GM12865 (cell line): ENCODE measurements around the gene DNAAF5.

ENCODE experiments used
- DNase-seq: peaks from one replicate; pipeline ENCODE4 v3.0.0; 2010; ENCODE audit warnings: low read depth
- H3K4me3 ChIP-seq: 2 replicates; pipeline ENCODE4 v1.5.1; 2011; ENCODE audit warnings: mild to moderate bottlenecking, low read depth, low read length, control low read depth
- TF ChIP-seq, protein P1 (sequence below): IDR thresholded peaks from 2 replicates; pipeline ENCODE4 v1.5.1; 2011; ENCODE audit warnings: low read length, control low read depth, low read depth, inconsistent platforms; ENCODE audit not compliant: insufficient read depth; ENCODE audit errors: missing control alignments

The DNAAF5 gene

DNA sequence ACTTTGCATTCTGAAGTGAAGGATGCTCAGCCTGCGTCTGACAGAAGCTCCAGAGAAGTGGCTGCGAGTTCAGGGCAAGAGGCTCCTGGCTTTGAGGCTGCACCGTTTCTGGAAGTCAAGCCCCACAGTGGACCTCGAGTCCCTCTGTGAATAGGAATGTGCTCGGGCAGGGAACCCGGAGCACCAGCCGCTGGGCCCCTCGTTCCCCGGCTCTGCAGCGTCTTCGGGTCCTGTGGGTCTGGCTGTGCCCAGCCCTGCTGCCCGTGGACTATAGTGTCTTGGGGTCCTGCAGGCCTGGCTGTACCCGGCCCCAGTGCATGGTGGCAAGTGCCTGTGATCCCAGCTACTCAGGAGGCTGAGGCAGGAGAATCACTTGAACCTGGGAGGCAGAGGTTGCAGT lies 45.9 kb downstream of the DNAAF5 start:
- TF ChIP-seq, protein P1, sequence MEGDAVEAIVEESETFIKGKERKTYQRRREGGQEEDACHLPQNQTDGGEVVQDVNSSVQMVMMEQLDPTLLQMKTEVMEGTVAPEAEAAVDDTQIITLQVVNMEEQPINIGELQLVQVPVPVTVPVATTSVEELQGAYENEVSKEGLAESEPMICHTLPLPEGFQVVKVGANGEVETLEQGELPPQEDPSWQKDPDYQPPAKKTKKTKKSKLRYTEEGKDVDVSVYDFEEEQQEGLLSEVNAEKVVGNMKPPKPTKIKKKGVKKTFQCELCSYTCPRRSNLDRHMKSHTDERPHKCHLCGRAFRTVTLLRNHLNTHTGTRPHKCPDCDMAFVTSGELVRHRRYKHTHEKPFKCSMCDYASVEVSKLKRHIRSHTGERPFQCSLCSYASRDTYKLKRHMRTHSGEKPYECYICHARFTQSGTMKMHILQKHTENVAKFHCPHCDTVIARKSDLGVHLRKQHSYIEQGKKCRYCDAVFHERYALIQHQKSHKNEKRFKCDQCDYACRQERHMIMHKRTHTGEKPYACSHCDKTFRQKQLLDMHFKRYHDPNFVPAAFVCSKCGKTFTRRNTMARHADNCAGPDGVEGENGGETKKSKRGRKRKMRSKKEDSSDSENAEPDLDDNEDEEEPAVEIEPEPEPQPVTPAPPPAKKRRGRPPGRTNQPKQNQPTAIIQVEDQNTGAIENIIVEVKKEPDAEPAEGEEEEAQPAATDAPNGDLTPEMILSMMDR, result no peak
- no peak for DNase-seq
- no peak overlapping the region for H3K4me3 ChIP-seq

- H3K4me3 ChIP-seq, result no peak overlapping the region
- DNase-seq, result no peak
- TF ChIP-seq, protein P1, result no peak
These were observed 46.5 kb downstream of the DNAAF5 start for GRCh38 chr7:772861-773621.

DNA sequence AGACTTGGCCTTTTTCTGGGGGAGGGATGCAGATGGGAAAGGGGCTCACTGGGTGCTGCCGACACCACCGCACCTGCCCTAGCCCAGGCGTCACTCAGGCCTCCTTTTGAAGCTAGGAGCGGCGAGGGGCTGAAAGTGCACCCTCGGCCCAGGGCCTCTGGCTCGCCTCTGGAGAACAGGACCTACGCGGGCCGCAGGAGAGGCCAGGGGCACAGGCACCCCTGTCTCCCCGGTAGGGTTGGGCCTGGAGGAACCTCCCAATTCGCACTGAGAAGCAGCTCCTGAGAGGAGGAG lies 47.1 kb downstream of the DNAAF5 start:
- DNase-seq, result no peak
- TF ChIP-seq, protein P1, result no peak
- no peak overlapping the region for H3K4me3 ChIP-seq

DNA sequence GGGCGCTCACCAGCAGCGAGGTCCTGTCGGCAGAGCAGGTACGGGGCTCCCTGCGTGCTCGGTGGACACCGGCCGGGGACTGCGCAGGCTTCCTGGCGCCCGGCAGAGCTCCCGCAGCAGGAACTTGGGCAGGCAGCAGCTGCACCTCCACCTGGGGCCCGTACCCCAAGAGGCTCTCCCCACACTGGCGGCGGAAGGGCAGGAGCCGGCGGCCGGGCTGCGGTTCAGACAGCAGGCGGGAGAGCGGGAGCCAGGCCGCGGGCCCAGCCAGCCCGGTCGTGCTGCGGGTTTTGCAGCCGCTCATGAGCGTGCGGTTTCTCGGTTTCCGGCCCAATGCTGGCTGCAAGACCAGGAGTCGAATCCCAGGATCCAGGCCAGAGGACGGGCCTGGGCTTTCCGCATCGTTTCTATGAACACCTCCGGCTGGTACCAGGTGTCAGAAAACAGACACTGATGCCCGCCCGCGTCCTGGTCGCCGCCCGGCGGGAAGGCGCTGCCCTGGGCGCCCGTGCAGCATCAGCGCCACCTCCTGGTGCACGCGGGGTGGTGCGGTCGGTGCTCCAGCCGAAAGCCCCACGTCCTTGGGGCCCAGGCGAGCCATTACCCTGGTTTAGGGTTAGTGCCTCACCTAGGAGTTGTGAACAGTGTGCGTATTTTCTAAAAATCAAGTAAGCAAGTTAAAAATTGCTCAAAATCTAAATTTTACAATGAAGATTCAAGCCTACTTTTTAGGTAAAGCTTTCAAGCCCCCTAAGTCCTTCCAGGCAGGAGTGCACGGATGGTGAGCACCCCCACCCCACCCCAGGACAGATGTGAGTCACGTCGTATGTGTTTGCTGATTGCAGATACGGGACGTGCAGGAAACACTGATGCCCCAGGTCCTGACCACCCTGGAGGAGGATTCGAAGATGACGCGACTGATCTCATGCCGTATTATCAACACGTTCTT lies 47.9 kb downstream of the DNAAF5 start:
- peak; percentile 53 for DNase-seq
- TF ChIP-seq, protein P1, result peak; percentile 82
- H3K4me3 ChIP-seq, result no peak overlapping the region

DNA sequence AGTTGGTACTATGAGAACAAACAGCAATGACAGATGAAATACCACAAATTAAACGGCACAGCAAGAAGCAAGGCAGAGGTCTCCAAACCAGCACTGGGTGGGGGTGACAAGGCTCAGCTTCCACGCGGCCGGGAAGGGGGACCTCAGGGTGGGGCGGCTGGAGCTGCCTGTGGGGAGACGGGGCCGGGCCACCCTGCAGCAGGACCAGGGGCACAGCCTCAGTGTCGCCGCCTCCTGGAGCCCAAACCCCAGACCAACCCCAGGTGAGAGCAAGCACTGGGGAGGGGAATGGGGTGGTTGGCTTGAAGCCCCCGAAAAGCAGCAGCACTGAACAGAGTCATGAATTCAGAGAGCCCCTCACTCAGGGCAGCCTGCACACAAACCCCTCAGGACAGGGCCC lies 49.9 kb downstream of the DNAAF5 start:
- no peak overlapping the region for H3K4me3 ChIP-seq
- no peak for DNase-seq
- TF ChIP-seq, protein P1, result no peak

- TF ChIP-seq, protein P1, result no peak
- DNase-seq, result no peak
- H3K4me3 ChIP-seq, result no peak overlapping the region
These were observed 50.7 kb downstream of the DNAAF5 start for GRCh38 chr7:776992-777727.
